ENCODE data around the gene CBS.
"Not testable (repeated sequence)": the region's sequence is repeated elsewhere in the genome, so short reads cannot be mapped to it uniquely, and the experiment has no call there.

CBS gene

DNA sequence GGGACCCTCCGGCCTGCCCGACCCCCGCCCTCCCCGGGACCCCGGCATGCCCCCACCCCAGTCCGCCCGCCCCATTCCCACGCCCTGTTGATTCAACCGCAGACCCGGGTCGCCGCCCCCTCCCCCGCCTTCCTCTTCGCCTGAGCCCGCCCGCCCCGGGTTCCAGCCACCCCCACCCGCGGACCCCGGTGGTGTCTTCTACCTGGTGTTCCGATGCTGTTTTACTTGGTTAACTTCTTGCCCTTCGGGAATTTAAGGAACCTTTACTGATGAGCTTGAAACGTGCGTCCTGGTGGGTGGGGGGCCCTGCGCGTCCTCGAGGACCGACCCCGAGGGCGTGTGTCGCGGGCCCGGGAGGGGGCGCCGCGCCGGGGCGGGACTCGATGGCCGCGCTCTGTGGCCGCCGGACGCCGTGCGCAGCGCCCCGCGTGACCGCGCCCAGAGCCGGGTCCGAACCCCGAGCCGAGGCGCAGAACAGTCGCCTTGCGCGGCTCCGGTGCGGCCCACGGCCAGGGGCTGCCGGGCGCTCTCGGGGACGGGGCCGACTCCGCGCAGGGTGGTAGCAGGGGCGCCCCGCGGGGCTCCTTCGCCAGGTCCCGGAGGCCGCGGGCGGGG is 495 bp upstream of the CBS start:
- H3K4me1 ChIP-seq (ENCODE audit: control insufficient read depth, insufficient read depth, low read depth, low read length); H4K8ac ChIP-seq (ENCODE audit: low read length); H2BK5ac ChIP-seq (ENCODE audit: low read depth, low read length, poor library complexity, severe bottlenecking); H4K91ac ChIP-seq (ENCODE audit: low read length); H2AFZ ChIP-seq (ENCODE audit: low read depth, low read length); H3K4me3 ChIP-seq (ENCODE audit: insufficient read depth in 1 of 2, low read depth in 1 of 2, low read length in 2 of 2); H2BK120ac ChIP-seq (ENCODE audit: low read depth, low read length); H3K4me2 ChIP-seq (ENCODE audit: low read length, poor library complexity, severe bottlenecking); H3K27me3 ChIP-seq (ENCODE audit: control insufficient read depth in 1 of 2, insufficient read depth in 1 of 2, low read length in 2 of 2); DNase-seq; H3K79me1 ChIP-seq (replicated peaks; ENCODE audit: low read length, poor library complexity, severe bottlenecking); H3K14ac ChIP-seq (ENCODE audit: low read length in 2 of 2); H3K27ac ChIP-seq (ENCODE audit: low read length, poor library complexity, severe bottlenecking); H2BK12ac ChIP-seq (ENCODE audit: low read length in 2 of 2); H3K18ac ChIP-seq (ENCODE audit: low read depth in 1 of 2, low read length in 2 of 2); H3K23ac ChIP-seq (ENCODE audit: low read length in 2 of 2); H3K36me3 ChIP-seq (ENCODE audit: control insufficient read depth in 1 of 2, insufficient read depth in 2 of 2, low read depth in 1 of 2, low read length in 2 of 2); H2AK5ac ChIP-seq (ENCODE audit: low read length, severe bottlenecking); H3K9ac ChIP-seq (ENCODE audit: low read length); H2BK15ac ChIP-seq (ENCODE audit: low read depth, poor library complexity, severe bottlenecking); H3K4ac ChIP-seq (ENCODE audit: low read depth in 1 of 2, low read length in 2 of 2); H3K9me3 ChIP-seq (ENCODE audit: control insufficient read depth, low read length): not testable (repeated sequence)
- no CpG with 5 or more reads among the region's 77 CpGs for WGBS

DNA sequence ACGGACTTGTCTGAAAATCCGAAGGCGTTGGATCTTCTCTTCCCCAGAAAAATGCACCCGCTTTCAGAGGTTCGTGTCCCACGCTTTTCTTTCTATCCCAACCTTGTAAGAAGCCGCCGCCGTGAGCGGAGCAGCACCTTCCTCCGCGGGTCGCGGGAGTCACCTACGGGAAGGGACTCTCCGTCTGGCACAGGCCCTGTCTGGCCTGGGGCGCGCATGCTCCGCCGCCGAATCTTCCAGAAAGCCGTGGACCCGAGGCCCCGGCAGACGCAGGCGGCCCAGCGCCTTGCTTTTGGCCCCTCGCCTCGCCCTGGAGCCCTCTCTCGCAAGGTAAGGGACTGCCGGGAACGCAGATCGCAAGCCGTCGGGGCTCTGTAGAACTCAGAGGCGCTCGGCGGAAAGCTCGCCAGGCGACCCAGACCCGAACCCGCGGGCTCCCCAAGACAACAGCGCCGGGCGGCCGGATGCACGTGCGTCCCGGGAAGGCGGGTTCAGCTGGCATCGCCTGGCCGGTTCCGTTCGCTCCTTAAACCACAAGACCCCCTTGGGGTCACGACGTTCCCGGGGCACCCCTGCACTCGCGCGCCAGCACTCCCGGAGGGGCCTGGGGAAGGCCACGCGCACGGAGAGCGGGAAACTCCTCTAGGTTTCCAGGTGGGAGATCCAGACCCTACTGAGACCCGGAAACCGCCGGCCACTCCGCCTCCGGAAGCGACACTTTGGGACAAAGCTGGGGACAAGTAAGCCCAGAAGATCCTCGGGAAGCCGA is 1.1 kb downstream of the CBS start:
- not testable (repeated sequence) for H2BK15ac ChIP-seq (ENCODE audit: low read depth, poor library complexity, severe bottlenecking); H2AFZ ChIP-seq (ENCODE audit: low read depth, low read length); H3K4me2 ChIP-seq (ENCODE audit: low read length, poor library complexity, severe bottlenecking); H2BK120ac ChIP-seq (ENCODE audit: low read depth, low read length); H4K91ac ChIP-seq (ENCODE audit: low read length); H4K8ac ChIP-seq (ENCODE audit: low read length); H3K18ac ChIP-seq (ENCODE audit: low read depth in 1 of 2, low read length in 2 of 2); H3K4ac ChIP-seq (ENCODE audit: low read depth in 1 of 2, low read length in 2 of 2); H3K14ac ChIP-seq (ENCODE audit: low read length in 2 of 2); H3K9me3 ChIP-seq (ENCODE audit: control insufficient read depth, low read length); H2BK5ac ChIP-seq (ENCODE audit: low read depth, low read length, poor library complexity, severe bottlenecking); H3K4me3 ChIP-seq (ENCODE audit: insufficient read depth in 1 of 2, low read depth in 1 of 2, low read length in 2 of 2); H3K36me3 ChIP-seq (ENCODE audit: control insufficient read depth in 1 of 2, insufficient read depth in 2 of 2, low read depth in 1 of 2, low read length in 2 of 2); DNase-seq; H3K23ac ChIP-seq (ENCODE audit: low read length in 2 of 2); H2AK5ac ChIP-seq (ENCODE audit: low read length, severe bottlenecking); H3K27ac ChIP-seq (ENCODE audit: low read length, poor library complexity, severe bottlenecking); H3K27me3 ChIP-seq (ENCODE audit: control insufficient read depth in 1 of 2, insufficient read depth in 1 of 2, low read length in 2 of 2); H2BK12ac ChIP-seq (ENCODE audit: low read length in 2 of 2); H3K4me1 ChIP-seq (ENCODE audit: control insufficient read depth, insufficient read depth, low read depth, low read length); H3K79me1 ChIP-seq (replicated peaks; ENCODE audit: low read length, poor library complexity, severe bottlenecking); H3K9ac ChIP-seq (ENCODE audit: low read length)
- no CpG with 5 or more reads among the region's 74 CpGs for WGBS

DNA sequence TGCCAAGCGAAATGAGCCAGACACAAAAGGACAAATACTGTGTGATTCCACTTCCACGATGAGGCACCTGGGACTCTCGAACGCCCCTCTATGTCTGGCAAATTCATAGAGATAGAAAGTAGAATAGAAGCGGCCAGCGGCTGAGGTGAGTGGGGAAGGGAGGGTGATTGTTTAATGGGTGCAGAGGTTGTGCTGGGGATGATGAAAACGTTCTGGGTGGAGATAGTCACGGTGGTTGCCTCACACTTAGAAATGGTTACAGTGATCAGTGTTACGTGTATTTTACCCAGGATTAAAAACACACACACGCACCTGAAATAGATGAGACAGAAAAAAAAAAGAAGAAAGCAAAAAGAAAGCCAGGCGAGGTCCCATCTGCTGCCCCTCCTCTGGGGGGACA is 2.9 kb downstream of the CBS start:
- H2BK12ac ChIP-seq (ENCODE audit: low read length in 2 of 2); H3K14ac ChIP-seq (ENCODE audit: low read length in 2 of 2): not testable (repeated sequence)
- WGBS: no CpG with 5 or more reads among the region's 11 CpGs

DNA sequence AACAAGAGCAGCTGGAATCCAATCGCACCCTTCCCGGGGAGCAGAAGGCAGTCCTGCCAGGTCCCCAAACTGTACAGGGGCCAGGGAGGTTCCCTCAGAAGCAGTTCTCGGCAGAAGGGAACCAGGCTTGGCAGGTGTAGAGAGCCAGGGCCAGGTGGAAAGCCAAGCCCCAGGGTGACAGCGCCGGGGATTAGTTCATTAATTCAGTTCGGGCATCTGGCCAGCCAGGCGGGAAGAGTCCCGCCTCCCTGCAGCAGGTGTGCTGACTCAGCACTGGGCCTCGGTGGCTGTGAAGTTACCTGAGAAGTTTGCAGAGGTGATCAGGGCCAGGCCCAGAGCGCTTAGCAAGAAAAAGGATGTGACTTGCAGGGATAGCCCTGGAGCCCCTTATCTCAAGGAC is 6.0 kb downstream of the CBS start:
- H2BK120ac ChIP-seq (ENCODE audit: low read depth, low read length); H4K8ac ChIP-seq (ENCODE audit: low read length); H3K4me1 ChIP-seq (ENCODE audit: control insufficient read depth, insufficient read depth, low read depth, low read length); H2BK5ac ChIP-seq (ENCODE audit: low read depth, low read length, poor library complexity, severe bottlenecking); H3K36me3 ChIP-seq (ENCODE audit: control insufficient read depth in 1 of 2, insufficient read depth in 2 of 2, low read depth in 1 of 2, low read length in 2 of 2); H3K23ac ChIP-seq (ENCODE audit: low read length in 2 of 2); H3K9ac ChIP-seq (ENCODE audit: low read length); DNase-seq; H2BK12ac ChIP-seq (ENCODE audit: low read length in 2 of 2); H3K79me1 ChIP-seq (replicated peaks; ENCODE audit: low read length, poor library complexity, severe bottlenecking); H2BK15ac ChIP-seq (ENCODE audit: low read depth, poor library complexity, severe bottlenecking); H3K4me2 ChIP-seq (ENCODE audit: low read length, poor library complexity, severe bottlenecking); H3K4ac ChIP-seq (ENCODE audit: low read depth in 1 of 2, low read length in 2 of 2); H3K27ac ChIP-seq (ENCODE audit: low read length, poor library complexity, severe bottlenecking); H2AK5ac ChIP-seq (ENCODE audit: low read length, severe bottlenecking); H3K27me3 ChIP-seq (ENCODE audit: control insufficient read depth in 1 of 2, insufficient read depth in 1 of 2, low read length in 2 of 2); H3K14ac ChIP-seq (ENCODE audit: low read length in 2 of 2); H3K9me3 ChIP-seq (ENCODE audit: control insufficient read depth, low read length); H4K91ac ChIP-seq (ENCODE audit: low read length); H3K18ac ChIP-seq (ENCODE audit: low read depth in 1 of 2, low read length in 2 of 2); H3K4me3 ChIP-seq (ENCODE audit: insufficient read depth in 1 of 2, low read depth in 1 of 2, low read length in 2 of 2); H2AFZ ChIP-seq (ENCODE audit: low read depth, low read length): not testable (repeated sequence)
- no CpG with 5 or more reads among the region's 10 CpGs for WGBS

More for the DNA sequence above, 2.9 kb downstream of the CBS start:
- H4K91ac ChIP-seq (ENCODE audit: low read length); H2AK5ac ChIP-seq (ENCODE audit: low read length, severe bottlenecking); H2BK120ac ChIP-seq (ENCODE audit: low read depth, low read length); H3K4me1 ChIP-seq (ENCODE audit: control insufficient read depth, insufficient read depth, low read depth, low read length); H3K36me3 ChIP-seq (ENCODE audit: control insufficient read depth in 1 of 2, insufficient read depth in 2 of 2, low read depth in 1 of 2, low read length in 2 of 2); H3K23ac ChIP-seq (ENCODE audit: low read length in 2 of 2); DNase-seq; H3K4me3 ChIP-seq (ENCODE audit: insufficient read depth in 1 of 2, low read depth in 1 of 2, low read length in 2 of 2); H3K79me1 ChIP-seq (replicated peaks; ENCODE audit: low read length, poor library complexity, severe bottlenecking); H3K4me2 ChIP-seq (ENCODE audit: low read length, poor library complexity, severe bottlenecking); H3K27me3 ChIP-seq (ENCODE audit: control insufficient read depth in 1 of 2, insufficient read depth in 1 of 2, low read length in 2 of 2); H2BK5ac ChIP-seq (ENCODE audit: low read depth, low read length, poor library complexity, severe bottlenecking); H3K27ac ChIP-seq (ENCODE audit: low read length, poor library complexity, severe bottlenecking); H2AFZ ChIP-seq (ENCODE audit: low read depth, low read length); H2BK15ac ChIP-seq (ENCODE audit: low read depth, poor library complexity, severe bottlenecking); H3K4ac ChIP-seq (ENCODE audit: low read depth in 1 of 2, low read length in 2 of 2); H3K9me3 ChIP-seq (ENCODE audit: control insufficient read depth, low read length); H4K8ac ChIP-seq (ENCODE audit: low read length); H3K18ac ChIP-seq (ENCODE audit: low read depth in 1 of 2, low read length in 2 of 2); H3K9ac ChIP-seq (ENCODE audit: low read length): not testable (repeated sequence)
